Astrocyte (in vitro differentiated cells and primary cell): Measurements from ENCODE around the gene LYPD3. TPM values are rescaled to one million over a fixed set of nuclear protein-coding genes. Genes with fewer than 3 reads are reported as not detected.

ENCODE experiments used
- DNase-seq: peaks from one replicate; pipeline ENCODE4 v3.0.0-alpha.2; 2010; ENCODE audit warnings: low read depth
- FAIRE-seq: peaks from 2 replicates; lab custom pipeline; 2011; peaks lifted over from hg19 to GRCh38; lab: Jason Lieb, UNC
- H2AFZ ChIP-seq: 2 replicates; pipeline ENCODE4 v1.6.0; 2012; ENCODE audit warnings: low read depth, low read length, inconsistent platforms
- H3K27ac ChIP-seq: 2 replicates; pipeline ENCODE4 v1.5.1; 2011; ENCODE audit warnings: low read depth, low read length, inconsistent platforms
- H3K27me3 ChIP-seq: 2 replicates; pipeline ENCODE4 v1.6.0; 2011; ENCODE audit warnings: low read length, inconsistent platforms; ENCODE audit not compliant: insufficient read depth
- H3K36me3 ChIP-seq: 2 replicates; pipeline ENCODE4 v1.5.1; 2011; ENCODE audit warnings: low read length, inconsistent platforms; ENCODE audit not compliant: insufficient read depth
- H3K4me1 ChIP-seq: 2 replicates; pipeline ENCODE4 v1.5.1; 2011; ENCODE audit warnings: low read length, inconsistent platforms; ENCODE audit not compliant: insufficient read depth
- H3K4me2 ChIP-seq: 2 replicates; pipeline ENCODE4 v1.6.0; 2012; ENCODE audit warnings: low read length, inconsistent platforms
- H3K4me3 ChIP-seq: 2 replicates; pipeline ENCODE4 v1.5.1; 2011; ENCODE audit warnings: low read depth, mild to moderate bottlenecking, low read length, inconsistent platforms; ENCODE audit not compliant: insufficient read depth
- H3K79me2 ChIP-seq: 2 replicates; pipeline ENCODE4 v1.6.0; 2012; ENCODE audit warnings: mild to moderate bottlenecking, low read length, inconsistent platforms; ENCODE audit not compliant: insufficient read depth
- H3K9ac ChIP-seq: 2 replicates; pipeline ENCODE4 v1.6.0; 2012; ENCODE audit warnings: mild to moderate bottlenecking, low read length, inconsistent platforms
- H3K9me3 ChIP-seq: 2 replicates; pipeline ENCODE4 v1.5.1; 2012; ENCODE audit warnings: low read depth, mild to moderate bottlenecking, low read length, inconsistent platforms; ENCODE audit not compliant: insufficient read depth
- H4K20me1 ChIP-seq: 2 replicates; pipeline ENCODE4 v1.6.0; 2012; ENCODE audit warnings: low read length, inconsistent platforms; ENCODE audit not compliant: insufficient read depth
- H3K27ac Mint-ChIP-seq: one replicate; pipeline ENCODE4 v1.8.0; 2021; ENCODE audit warnings: mild to moderate bottlenecking, mixed read lengths; ENCODE audit not compliant: unreplicated experiment
- H3K27me3 Mint-ChIP-seq: one replicate; pipeline ENCODE4 v1.8.0; 2021; ENCODE audit warnings: low read depth, mixed read lengths; ENCODE audit not compliant: unreplicated experiment
- H3K36me3 Mint-ChIP-seq: one replicate; pipeline ENCODE4 v1.8.0; 2021; ENCODE audit warnings: low read depth, mixed read lengths; ENCODE audit not compliant: unreplicated experiment
- H3K4me1 Mint-ChIP-seq: one replicate; pipeline ENCODE4 v1.8.0; 2021; ENCODE audit warnings: low read depth, mixed read lengths; ENCODE audit not compliant: unreplicated experiment
- H3K4me3 Mint-ChIP-seq: one replicate; pipeline ENCODE4 v1.8.0; 2021; ENCODE audit warnings: mild to moderate bottlenecking, moderate library complexity, mixed read lengths; ENCODE audit not compliant: unreplicated experiment
- H3K9me3 Mint-ChIP-seq: one replicate; pipeline ENCODE4 v1.8.0; 2021; ENCODE audit warnings: mild to moderate bottlenecking, mixed read lengths; ENCODE audit not compliant: unreplicated experiment
- EZH2 ChIP-seq: IDR thresholded peaks from 2 replicates; pipeline ENCODE4 v1.6.1; 2012; ENCODE audit warnings: mild to moderate bottlenecking, low read length, inconsistent platforms; ENCODE audit not compliant: insufficient read depth
- total RNA-seq: library from RNA; stranded (reverse); gene quantifications from 2 replicates; pipeline ENCODE4 v1.2.1, GENCODE V29; 2021
- TF ChIP-seq, protein P1 (sequence below): IDR thresholded peaks from 2 replicates; pipeline ENCODE4 v1.5.1; 2011; ENCODE audit warnings: low read depth, mild to moderate bottlenecking, inconsistent platforms, low read length, moderate library complexity; ENCODE audit not compliant: insufficient read depth

LYPD3 gene
- total RNA-seq, 1 donor from 2014 or later = 0.54 TPM

DNA sequence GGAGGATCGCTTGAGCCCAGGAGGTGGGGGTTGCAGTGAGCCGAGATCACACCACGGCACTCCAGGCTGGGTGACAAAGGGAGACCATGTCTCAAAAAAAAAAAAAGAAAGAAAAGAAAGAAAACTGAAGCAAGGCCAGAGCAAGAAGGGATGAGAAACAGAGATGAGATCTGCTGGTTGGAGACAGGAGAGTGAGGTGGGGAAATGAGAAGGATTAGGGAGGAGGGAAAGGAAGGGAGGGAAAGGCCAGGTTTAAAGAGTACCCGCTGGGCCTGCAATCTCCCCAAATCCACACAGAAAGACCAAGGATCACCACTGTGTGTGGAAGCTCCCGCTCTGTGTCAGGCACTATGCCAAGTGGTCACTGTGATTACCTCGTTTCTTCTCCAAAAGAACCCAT lies 16.3 kb upstream of the LYPD3 start:
- no peaks in the 10 kb centered on the region for H3K27me3 Mint-ChIP-seq
- no peak overlapping the region for H3K27ac ChIP-seq
- H3K36me3 Mint-ChIP-seq = peaks cover 24% of the 10 kb centered on the region
- H3K4me3 ChIP-seq = no peak overlapping the region
- H3K9me3 Mint-ChIP-seq = no peaks in the 10 kb centered on the region
- no peak for DNase-seq
- H3K4me2 ChIP-seq = no peak overlapping the region
- no peak for TF ChIP-seq EZH2
- TF ChIP-seq, protein P1, sequence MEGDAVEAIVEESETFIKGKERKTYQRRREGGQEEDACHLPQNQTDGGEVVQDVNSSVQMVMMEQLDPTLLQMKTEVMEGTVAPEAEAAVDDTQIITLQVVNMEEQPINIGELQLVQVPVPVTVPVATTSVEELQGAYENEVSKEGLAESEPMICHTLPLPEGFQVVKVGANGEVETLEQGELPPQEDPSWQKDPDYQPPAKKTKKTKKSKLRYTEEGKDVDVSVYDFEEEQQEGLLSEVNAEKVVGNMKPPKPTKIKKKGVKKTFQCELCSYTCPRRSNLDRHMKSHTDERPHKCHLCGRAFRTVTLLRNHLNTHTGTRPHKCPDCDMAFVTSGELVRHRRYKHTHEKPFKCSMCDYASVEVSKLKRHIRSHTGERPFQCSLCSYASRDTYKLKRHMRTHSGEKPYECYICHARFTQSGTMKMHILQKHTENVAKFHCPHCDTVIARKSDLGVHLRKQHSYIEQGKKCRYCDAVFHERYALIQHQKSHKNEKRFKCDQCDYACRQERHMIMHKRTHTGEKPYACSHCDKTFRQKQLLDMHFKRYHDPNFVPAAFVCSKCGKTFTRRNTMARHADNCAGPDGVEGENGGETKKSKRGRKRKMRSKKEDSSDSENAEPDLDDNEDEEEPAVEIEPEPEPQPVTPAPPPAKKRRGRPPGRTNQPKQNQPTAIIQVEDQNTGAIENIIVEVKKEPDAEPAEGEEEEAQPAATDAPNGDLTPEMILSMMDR = no peak
- no peak for FAIRE-seq
- no peak overlapping the region for H3K9ac ChIP-seq
- no peak overlapping the region for H3K27ac Mint-ChIP-seq
- H3K4me1 ChIP-seq = no peaks in the 10 kb centered on the region
- H3K27me3 ChIP-seq = no peaks in the 10 kb centered on the region
- H3K9me3 ChIP-seq = no peaks in the 10 kb centered on the region
- H3K36me3 ChIP-seq = no peaks in the 10 kb centered on the region
- H3K4me1 Mint-ChIP-seq = no peaks in the 10 kb centered on the region
- no peaks in the 10 kb centered on the region for H3K79me2 ChIP-seq
- no peak overlapping the region for H2AFZ ChIP-seq
- no peaks in the 10 kb centered on the region for H4K20me1 ChIP-seq
- H3K4me3 Mint-ChIP-seq = no peak overlapping the region

DNA sequence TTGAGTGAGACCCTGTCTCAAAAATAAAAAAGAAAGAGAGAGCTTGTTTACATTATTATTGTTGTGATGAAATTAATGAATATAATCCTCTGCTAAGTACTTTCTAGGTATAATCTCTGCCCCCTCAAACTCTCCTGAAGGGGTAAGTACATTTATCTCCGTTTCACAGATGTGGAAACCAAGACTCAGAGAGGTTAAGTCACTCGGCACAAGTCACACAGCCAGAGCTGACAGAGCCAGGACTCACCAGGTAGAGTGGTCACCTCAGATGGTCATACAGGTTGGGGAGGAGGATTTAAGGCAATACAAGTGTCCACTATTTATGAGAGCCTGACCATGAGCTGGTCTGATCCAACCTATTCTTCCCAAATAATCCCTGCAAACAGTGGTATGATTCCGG lies 15.2 kb upstream of the LYPD3 start:
- Histone ChIP-seq H3K4me3 (no peak overlapping the region), H3K4me1 (peaks cover under 1% of the 10 kb centered on the region), H4K20me1 (no peaks in the 10 kb centered on the region), H3K4me2 (no peak overlapping the region), H3K27ac (no peak overlapping the region), H3K27me3 (no peaks in the 10 kb centered on the region), H2AFZ (no peak overlapping the region), H3K9ac (no peak overlapping the region), H3K9me3 (no peaks in the 10 kb centered on the region), H3K79me2 (no peaks in the 10 kb centered on the region), H3K36me3 (no peaks in the 10 kb centered on the region)
- Mint-ChIP-seq H3K4me1 (no peaks in the 10 kb centered on the region), H3K27ac (no peak overlapping the region), H3K36me3 (peaks cover 20% of the 10 kb centered on the region), H3K9me3 (no peaks in the 10 kb centered on the region), H3K27me3 (no peaks in the 10 kb centered on the region), H3K4me3 (no peak overlapping the region)
- TF ChIP-seq, protein P1 = no peak
- TF ChIP-seq EZH2 = no peak
- FAIRE-seq (no peak), DNase-seq (no peak)

DNA sequence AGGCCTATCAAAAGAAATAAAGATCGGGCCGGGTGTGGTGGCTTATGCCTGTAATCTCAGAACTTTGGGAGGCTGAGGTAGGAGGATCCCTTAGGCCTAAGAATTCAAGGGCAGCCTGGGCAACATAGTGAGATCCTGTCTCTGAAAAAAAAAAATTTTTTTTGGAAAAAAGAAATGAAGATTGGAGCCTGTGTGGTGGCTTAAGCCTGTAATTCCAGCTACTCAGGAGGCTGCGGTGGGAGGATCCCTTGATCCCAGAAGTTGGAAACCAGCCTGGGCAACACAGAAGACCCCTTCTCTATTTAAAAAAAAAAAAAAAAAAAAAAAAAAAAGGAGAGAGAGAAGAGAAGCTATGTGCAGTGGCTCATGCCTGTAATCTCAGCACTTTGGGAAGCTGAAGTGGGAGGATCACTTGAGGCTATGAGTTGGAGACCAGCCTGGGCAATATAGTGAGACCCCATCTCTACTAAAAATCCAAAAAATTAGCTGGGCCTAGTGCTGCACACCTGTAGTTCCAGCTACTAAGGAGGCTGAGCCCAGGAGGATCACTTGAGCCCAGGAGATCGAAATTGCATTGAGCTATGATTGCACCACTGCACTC lies 14.7 kb upstream of the LYPD3 start:
- no peak overlapping the region for H3K27ac Mint-ChIP-seq
- Histone ChIP-seq H4K20me1 (no peaks in the 10 kb centered on the region), H3K4me1 (peaks cover 3% of the 10 kb centered on the region), H2AFZ (no peak overlapping the region), H3K4me2 (no peak overlapping the region), H3K79me2 (no peaks in the 10 kb centered on the region), H3K27ac (no peak overlapping the region), H3K36me3 (no peaks in the 10 kb centered on the region), H3K4me3 (no peak overlapping the region), H3K9me3 (no peaks in the 10 kb centered on the region), H3K27me3 (no peaks in the 10 kb centered on the region), H3K9ac (no peak overlapping the region)
- H3K36me3 Mint-ChIP-seq = peaks cover 20% of the 10 kb centered on the region
- H3K4me1 Mint-ChIP-seq = no peaks in the 10 kb centered on the region
- no peak for DNase-seq
- FAIRE-seq = no peak
- TF ChIP-seq, protein P1 = no peak
- TF ChIP-seq EZH2 = no peak
- H3K9me3 Mint-ChIP-seq = peaks cover 2% of the 10 kb centered on the region
- H3K27me3 Mint-ChIP-seq = no peaks in the 10 kb centered on the region
- H3K4me3 Mint-ChIP-seq = no peak overlapping the region
